WTC11 (cell line): Measurements from ENCODE around the gene C17orf113.

ENCODE experiments used
- ATF3 ChIP-seq: sonication (generic); formaldehyde crosslinking; conservative IDR thresholded peaks from 2 replicates; pipeline ENCODE4 v1.8.1; 2022; ENCODE audit warnings: mild to moderate bottlenecking, missing genetic modification reagents
- CREM ChIP-seq: sonication (generic); formaldehyde crosslinking; IDR thresholded peaks from 2 replicates; pipeline ENCODE4 v1.8.1; 2022; ENCODE audit warnings: mild to moderate bottlenecking, missing genetic modification reagents, moderate library complexity
- CTCF ChIP-seq: fragments of 200-600 bp; IDR thresholded peaks from 2 replicates; pipeline ENCODE4 v1.8.0; 2022; ENCODE audit warnings: antibody characterized with exemption
- GABPB1 ChIP-seq: sonication (generic); formaldehyde crosslinking; IDR thresholded peaks from 2 replicates; pipeline ENCODE4 v1.8.1; 2023; ENCODE audit warnings: mild to moderate bottlenecking, missing genetic modification reagents
- NFE2L1 ChIP-seq: sonication (generic); formaldehyde crosslinking; IDR thresholded peaks from 2 replicates; pipeline ENCODE4 v1.8.1; 2023; ENCODE audit warnings: missing genetic modification reagents
- NR2C2 ChIP-seq: sonication (generic); formaldehyde crosslinking; IDR thresholded peaks from 2 replicates; pipeline ENCODE4 v1.8.0; 2022; ENCODE audit warnings: mild to moderate bottlenecking, missing genetic modification reagents
- PRDM15 ChIP-seq: sonication (generic); formaldehyde crosslinking; IDR thresholded peaks from 2 replicates; pipeline ENCODE4 v1.8.0; 2022; ENCODE audit warnings: missing genetic modification reagents
- SP1 ChIP-seq: sonication (generic); formaldehyde crosslinking; conservative IDR thresholded peaks from 2 replicates; pipeline ENCODE4 v1.8.1; 2022; ENCODE audit warnings: missing genetic modification reagents
- TCF7 ChIP-seq: sonication (generic); formaldehyde crosslinking; IDR thresholded peaks from 2 replicates; pipeline ENCODE4 v1.8.0; 2022; ENCODE audit warnings: mild to moderate bottlenecking, low read depth, missing genetic modification reagents, moderate library complexity
- TEAD4 ChIP-seq: sonication (generic); formaldehyde crosslinking; IDR thresholded peaks from 2 replicates; pipeline ENCODE4 v1.8.0; 2022; ENCODE audit warnings: mild to moderate bottlenecking, missing genetic modification reagents
- ZNF281 ChIP-seq: sonication (generic); formaldehyde crosslinking; IDR thresholded peaks from 2 replicates; pipeline ENCODE4 v1.8.0; 2023; ENCODE audit warnings: mild to moderate bottlenecking, missing genetic modification reagents

- TF ChIP-seq CTCF (no peak), NR2C2 (CRISPR knock-in tag) (no peak), TEAD4 (CRISPR knock-in tag) (no peak), ZNF281 (CRISPR knock-in tag) (no peak), GABPB1 (CRISPR knock-in tag) (no peak), PRDM15 (no peak), NFE2L1 (CRISPR knock-in tag) (no peak), SP1 (no peak), CREM (no peak), TCF7 (CRISPR knock-in tag) (no peak), ATF3 (CRISPR knock-in tag) (no peak)
Measured at GRCh38 chr17:42052346-42052877, 2.0 kb upstream of the C17orf113 start.
